NCI-H2107 (cell line): ENCODE data around the gene UVSSA.
"Not testable (repeated sequence)": the region's sequence is repeated elsewhere in the genome, so short reads cannot be mapped to it uniquely, and the experiment has no call there.

Experiments
- DNase-seq: peaks from one replicate; lab custom pipeline; 2025; lab: John Stamatoyannopoulos, UW

The UVSSA gene

DNA sequence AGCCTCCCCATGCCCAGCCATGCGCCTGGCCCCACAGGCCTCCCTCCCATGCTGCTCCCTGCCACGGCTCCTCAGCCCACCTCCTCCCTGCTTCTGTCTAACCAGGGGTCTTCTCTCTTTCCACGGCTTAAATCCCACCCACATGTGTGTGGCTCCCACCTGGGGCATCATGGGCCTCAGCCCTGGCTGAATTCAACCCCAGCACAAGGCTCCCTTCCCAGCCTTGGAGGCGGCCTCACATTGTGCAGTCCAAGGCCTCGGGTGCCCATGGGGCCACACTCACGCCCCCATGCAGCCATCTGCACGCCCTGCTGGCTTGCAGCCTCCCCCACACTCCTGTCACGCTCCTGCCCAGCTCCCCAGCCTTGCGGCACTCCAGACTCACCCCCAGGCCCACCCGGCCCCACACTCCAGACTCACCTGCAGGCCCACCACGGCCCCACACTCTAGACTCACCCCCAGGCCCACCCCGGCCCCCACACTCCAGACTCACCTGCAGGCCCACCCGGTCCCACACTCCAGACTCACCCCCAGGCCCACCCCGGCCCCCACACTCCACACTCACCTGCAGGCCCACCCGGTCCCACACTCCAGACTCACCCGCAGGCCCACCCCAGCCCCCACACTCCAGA is 30.4 kb upstream of the UVSSA start:
- no peak for DNase-seq

DNA sequence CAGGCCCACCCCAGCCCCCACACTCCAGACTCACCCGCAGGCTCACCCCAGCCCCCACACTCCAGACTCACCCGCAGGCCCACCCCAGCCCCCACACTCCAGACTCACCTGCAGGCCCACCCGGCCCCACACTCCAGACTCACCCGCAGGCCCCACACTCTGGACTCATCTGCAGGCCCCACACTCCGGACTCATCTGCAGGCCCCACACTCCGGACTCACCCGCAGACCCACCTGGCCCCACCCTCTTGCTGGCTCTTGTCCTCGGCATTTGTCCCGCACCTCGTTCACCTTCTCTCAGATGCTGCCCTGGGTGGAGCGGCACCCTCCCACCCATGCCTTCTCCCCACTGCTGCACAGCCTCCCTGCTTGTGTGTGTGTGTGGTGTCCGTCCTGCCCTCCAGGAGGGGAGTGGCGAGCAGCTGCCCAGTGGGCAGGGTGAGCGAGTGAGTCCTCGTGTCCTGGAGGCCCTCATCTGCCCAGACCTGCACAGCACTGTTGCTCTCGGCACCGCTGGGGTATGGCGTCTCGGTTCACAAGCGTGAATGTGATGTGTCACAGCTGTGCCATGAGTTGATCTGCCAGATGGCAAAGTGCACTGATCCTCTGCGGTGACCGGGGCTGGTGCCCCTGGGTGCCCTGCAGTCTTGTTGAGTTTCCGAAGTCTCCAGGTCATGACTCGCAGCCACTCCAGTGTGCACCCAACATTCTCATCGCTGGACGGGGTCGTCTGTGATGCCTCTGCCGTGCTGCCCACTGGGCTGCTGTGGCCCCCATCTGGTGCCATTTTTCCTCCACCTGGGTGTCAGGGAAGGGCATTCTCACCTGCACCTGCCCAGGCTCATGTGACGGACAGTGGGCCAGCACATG is 29.6 kb upstream of the UVSSA start:
- DNase-seq = no peak

- DNase-seq = no peak
Observed at GRCh38 chr4:1318046-1318375, 29.0 kb upstream of the UVSSA start.

DNA sequence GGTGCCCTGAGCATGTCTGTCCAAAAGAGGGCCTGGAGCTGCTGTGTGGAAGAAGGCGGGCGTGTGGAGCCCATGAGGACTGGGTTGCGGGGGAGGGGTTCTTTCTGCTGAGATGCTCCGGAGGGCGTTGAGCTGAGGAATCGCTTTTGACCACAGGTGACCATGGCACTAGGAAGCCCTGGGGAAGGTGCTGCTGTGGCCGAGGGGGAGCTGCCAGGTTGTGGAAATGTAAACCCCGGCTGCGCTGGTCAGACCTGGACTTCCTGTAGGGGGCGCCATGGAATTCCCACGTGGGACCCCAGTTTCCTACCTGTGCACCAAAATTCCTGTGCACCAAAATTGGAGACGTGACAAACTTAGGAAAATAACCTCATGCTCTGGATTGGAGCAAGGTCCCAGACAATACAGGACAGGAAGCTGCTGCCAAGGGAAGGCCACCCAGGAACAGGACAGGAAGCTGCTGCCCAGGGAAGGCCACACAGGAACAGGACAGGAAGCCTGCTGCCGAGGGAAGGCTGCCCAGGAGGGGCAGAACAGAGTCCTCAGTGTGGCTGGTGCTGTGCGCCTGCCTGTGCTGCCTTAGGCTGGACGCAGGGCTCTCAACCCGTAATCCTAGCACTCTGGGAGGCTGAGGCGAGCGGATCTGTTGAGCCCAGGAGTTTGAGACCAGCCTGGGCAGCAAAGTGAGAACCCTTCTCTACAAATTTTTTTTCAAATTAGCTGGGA is 28.4 kb upstream of the UVSSA start:
- DNase-seq = no peak

GRCh38 chr4:1321486-1321885 is 25.5 kb upstream of the UVSSA start:
- no peak for DNase-seq

DNA sequence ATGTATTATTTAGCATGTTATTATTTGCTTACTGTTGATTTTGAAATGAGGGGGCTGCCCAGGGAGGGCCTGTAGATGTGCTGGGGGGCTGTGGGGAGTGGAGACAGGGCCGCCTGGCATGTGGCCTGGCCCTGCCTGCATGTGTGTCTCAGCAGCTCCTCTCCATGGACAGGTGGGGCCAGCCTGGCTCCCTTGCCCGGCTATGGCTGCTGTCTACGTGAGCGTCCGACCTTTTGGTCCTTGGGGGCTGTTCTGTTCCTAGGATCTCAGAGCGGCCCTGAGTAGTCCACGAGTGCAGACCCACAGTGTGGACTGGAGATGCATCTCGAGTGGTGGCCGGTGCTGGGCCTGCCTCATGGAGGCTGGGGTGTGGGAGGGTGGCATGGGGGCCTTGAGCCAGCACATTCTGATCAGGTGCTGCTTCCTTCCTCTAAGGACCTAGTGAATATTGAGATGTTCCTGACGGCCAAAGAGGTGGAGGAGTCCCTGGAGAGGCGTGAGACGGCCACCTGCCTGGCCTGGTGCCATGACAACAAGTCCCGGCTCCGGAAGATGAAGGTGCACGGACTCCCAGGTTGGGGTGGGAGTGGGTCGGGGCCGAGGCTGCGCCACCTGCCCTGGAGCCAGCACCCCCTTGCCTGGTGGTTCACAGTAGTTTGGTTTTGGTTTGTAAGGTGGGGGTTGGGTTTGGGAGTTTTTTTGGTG is 24.9 kb upstream of the UVSSA start:
- no peak for DNase-seq

GRCh38 chr4:1323280-1323634 is 23.8 kb upstream of the UVSSA start:
- DNase-seq = no peak

DNA sequence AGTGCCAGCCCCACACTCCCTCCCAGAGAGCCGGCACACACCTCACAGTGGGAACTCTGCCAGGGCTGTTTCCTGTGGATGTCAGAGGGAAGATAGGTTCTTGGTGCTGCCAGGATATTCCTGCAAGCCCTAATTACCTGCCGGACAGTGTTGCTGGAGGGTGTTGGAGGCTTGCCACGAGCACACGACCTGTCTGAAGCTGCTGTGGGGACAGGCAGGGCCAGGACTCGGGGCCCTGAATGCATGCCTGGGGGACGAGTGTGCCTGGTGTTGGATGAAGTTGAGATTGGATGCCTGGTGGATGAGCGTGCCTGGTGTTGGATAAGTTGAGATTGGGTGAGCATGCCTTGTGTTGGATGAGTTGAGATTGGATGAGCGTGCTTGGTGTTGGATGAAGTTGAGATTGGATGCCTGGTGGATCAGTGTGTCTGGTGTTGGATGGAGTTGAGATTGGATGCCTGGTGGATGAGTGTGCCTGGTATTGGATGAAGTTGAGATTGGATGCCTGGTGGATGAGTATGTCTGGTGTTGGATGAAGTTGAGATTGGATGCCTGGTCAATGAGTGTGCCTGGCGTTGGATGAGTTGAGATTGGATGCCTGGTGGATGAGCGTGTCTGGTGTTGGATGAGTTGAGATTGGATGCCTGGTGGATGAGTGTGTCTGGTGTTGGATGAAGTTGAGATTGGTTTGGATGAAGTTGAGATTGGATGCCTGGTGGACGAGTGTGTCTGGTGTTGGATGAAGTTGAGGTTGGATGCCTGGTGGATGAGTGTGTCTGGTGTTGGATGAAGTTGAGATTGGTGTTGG is 23.2 kb upstream of the UVSSA start:
- DNase-seq = no peak

DNA sequence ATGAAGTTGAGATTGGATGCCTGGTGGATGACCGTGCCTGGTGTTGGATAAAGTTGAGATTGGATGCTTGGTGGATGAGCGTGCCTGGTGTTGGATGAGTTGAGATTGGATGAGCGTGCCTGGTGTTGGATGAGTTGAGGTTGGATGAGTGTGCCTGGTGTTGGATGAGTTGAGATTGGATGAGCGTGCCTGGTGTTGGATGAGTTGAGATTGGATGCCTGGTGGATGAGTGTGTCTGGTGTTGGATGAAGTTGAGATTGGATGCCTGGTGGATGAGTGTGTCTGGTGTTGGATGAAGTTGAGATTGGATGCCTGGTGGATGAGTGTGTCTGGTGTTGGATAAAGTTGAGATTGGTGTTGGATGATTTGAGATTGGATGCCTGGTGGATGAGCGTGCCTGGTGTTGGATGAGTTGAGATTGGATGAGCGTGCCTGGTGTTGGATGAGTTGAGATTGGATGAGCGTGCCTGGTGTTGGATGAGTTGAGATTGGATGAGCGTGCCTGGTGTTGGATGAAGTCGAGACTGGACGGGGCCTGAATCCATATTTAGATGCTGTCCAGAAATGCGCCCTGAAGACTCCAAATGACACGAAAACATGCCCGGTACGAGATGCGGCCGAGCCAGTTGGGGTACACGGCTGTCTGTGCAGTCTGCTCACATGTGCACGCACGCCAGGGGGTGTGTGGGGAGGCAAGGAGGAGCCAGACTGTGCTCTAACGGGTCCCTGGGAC is 22.4 kb upstream of the UVSSA start:
- DNase-seq = not testable (repeated sequence)

GRCh38 chr4:1325176-1325480 is 21.9 kb upstream of the UVSSA start:
- DNase-seq = no peak

DNA sequence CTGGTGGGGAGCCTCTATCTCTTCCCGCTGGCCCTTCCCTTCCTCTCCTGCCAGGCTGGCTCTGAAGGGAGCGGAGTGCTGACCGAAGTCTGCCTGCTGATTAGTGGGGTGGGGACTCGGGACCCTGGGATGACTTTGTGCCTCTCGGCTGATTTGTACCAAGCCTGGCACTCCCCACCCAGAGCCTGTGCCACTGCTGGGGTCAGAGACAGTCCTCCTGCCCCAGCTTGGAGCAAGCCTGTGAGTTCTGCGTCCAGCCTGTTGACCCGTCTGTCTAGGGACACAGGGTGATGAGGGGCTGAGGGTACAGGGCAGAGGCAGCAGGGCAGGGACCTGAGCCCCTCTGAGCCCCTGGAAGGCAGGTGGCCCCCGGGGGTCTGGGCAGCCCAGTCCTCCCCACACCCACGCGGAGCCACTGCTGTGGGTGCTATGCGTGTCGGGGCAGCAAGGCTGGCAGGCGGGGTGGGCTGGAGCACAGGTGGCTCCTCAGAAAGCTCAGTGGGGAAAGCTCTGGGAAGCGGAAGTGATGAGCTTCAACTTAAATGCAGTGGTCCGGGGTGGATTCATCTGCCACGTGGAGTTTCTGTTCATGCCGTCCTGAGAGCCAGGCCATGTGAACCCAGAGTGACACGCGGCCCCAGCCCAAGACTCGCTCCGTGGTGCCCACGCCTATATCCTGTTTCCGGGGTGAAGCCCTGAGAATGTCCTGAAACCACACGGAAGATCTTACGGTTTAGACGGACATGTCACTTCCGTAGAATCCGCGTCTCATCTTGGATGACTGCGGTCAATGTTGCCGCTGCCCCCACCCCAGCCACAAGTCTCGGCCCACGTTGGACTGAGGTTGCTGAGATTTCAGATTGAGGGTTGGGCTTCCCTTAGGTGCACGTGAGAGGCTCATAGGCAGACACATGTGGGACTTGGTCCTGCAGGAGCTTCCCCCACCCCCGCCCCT is 21.1 kb upstream of the UVSSA start:
- no peak for DNase-seq

DNA sequence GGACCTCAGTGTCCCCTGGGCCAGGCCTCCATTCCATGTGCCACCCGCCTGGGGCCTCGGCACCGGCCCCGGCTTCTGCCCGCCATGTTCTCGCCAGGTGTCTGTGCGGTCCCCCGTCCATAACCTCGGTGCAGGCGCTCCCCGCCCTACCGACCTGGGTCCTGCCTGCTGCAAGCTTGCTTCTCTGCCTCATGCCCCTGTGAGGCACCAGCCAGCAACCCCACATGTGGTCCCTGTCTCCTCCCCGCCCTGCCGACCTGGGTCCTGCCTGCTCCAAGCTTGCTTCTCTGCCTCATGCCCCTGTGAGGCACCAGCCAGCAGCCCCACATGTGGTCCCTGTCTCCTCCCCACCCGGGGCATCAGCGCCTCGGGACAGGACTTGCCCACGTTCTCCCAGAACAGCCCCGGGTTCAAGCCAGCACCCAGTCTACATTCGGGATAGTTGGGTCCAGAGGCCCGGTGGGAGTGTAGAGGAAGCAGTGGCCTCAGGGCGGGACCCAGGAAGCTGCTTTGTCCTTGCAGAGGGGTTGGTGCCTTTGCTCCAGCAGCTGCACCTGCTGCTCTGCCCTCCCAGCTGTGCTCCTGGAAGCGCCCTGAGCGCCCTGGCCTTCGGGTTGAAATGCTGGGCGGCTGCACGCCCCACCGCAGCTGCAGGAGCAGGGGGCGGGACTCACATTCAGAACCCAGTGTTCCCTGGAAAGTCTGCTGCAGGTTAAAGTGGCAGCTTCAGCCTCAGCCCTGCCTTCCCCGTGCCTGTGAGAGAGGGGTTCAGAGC is 20.1 kb upstream of the UVSSA start:
- DNase-seq = no peak

- DNase-seq = no peak
Observed at GRCh38 chr4:1327526-1328266, 19.3 kb upstream of the UVSSA start.

- no peak for DNase-seq
Observed at GRCh38 chr4:1328267-1329155, 18.5 kb upstream of the UVSSA start.

GRCh38 chr4:1329408-1330371 is 17.3 kb upstream of the UVSSA start:
- no peak for DNase-seq
